Epithelial cell of esophagus (primary cell): ENCODE results near the gene CELF4.

ENCODE experiments used
- DNase-seq: peaks from one replicate; pipeline ENCODE4 v3.0.0; 2010; ENCODE audit warnings: low read depth
- H3K4me3 ChIP-seq: 2 replicates; pipeline ENCODE4 v1.5.1; 2011; ENCODE audit warnings: mild to moderate bottlenecking, low read length, control low read depth
- CTCF ChIP-seq: IDR thresholded peaks from 2 replicates; pipeline ENCODE4 v1.5.1; 2011; ENCODE audit warnings: low read depth, mild to moderate bottlenecking, low read length, control low read depth, inconsistent platforms; ENCODE audit not compliant: insufficient read depth; ENCODE audit errors: missing control alignments

CELF4 gene

DNA sequence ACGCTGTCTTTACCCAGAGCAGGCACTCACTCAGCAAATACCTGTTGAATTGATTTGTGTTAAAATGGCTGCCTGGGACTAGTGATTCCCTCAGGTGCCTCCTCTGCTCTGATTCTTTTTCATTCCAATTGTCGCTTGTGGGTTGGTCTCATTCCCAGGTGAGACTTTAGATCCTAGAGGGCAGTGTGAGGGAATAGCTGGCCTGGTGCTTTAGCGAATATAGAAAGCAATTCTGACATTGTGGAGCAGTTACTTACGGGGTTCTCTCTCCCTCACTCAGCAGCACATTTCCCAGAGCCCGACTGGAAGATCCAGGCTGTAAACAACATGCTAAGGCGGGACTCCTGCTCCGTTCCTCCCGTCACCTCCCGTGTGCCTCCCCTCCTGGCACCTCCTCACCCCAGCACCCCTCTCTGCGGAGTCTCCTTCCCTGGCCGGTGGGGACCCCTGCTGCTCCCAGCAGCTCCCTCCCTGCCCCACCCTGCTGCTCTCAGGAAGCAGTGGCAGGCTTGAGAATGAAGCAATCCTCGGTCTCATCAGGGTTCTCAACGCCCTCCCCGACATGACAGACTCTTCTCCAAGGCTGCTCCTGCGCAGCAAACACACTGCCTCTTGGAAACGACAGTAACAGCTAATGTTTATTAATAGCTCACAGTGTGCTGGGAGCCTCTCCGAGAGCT is 26.9 kb downstream of the CELF4 start:
- TF ChIP-seq CTCF = no peak
- no peak overlapping the region for H3K4me3 ChIP-seq
- DNase-seq = no peak

DNA sequence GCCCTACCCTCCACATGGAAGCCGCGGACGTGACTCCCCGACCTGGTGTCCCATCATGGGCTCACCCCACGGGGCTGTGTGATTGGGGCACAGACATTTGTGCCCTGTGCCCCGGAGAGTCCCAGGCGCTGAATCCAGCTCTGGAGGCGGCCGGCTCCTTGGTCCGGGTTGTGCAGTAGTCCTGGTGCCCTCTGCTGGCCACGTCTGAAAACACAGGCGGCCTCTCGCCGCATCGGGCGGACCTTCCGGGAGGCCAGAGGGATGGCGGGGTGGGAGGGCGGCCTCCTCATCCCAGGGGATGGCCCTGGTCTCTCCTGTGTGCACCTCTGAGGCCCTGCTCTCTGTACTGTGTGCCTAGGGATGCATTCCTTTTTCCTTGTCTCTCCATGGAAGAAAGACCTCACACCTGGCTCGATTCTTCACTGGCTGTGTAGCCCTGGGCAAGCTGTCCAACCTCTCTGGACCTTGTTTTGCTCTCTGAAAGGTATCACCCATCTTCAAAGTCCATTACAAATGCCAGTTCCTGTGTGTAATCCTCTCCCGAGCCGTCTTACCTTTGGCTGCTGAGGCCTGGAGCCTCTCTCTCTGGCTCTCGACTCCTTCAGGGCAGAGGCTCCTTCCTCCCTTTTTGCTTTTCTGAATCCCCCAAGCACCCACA is 27.6 kb downstream of the CELF4 start:
- TF ChIP-seq CTCF = peak; percentile 80
- peak; percentile 67 for DNase-seq
- no peak overlapping the region for H3K4me3 ChIP-seq

GRCh38 chr18:37536656-37537055 is 28.9 kb downstream of the CELF4 start:
- no peak for TF ChIP-seq CTCF
- no peak overlapping the region for H3K4me3 ChIP-seq
- no peak for DNase-seq

- no peak overlapping the region for H3K4me3 ChIP-seq
- TF ChIP-seq CTCF = no peak
- no peak for DNase-seq
Measured at GRCh38 chr18:37535968-37536367, 29.6 kb downstream of the CELF4 start.

- no peak for DNase-seq
- no peak overlapping the region for H3K4me3 ChIP-seq
- TF ChIP-seq CTCF = no peak
Measured at GRCh38 chr18:37534627-37535026, 31.0 kb downstream of the CELF4 start.

DNA sequence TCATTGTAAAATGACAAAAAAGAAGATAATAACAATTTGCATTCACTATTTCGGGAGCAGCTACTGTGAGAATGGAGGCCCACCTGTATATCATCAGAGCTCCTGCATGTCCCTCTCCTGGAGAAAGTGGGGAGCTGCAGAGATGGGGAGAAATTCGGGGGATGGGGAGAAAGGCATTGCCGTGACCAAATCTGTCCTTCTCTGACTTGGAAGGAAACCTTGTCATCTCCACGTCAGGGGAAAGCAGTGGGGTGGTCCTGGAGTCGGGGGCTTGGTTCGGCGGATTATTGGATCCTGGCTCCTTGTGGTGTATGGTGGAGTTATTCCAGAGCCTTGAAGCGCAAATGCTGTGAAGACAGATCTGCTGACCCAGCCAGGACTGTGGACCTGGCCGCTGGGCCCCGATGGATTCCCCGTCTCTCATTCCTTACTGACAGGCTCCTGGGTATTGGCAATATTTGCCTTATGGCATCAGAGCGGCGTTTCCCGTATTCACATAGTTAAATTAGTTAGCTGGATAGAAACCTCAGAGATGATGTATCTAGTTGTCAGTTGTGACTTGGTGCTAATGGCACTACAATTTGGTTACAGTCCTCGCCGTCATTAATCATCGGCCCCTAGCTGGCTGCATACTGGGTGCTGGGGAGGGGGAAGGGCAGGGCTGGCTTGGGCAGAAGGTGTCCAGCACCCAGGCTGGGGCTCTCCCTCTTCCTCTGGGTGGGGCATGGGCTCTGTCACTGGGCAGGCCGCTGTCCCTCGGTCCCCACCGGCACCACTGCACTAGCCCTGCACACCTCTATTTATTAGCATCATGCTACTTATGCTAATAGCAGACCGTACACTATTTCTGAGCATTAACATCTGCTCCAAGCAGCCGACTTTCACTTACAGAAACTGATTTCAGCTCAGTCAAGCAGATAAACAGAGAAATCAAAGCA is 31.7 kb downstream of the CELF4 start:
- DNase-seq = no peak
- TF ChIP-seq CTCF = peak; percentile 27
- no peak overlapping the region for H3K4me3 ChIP-seq
